Measurements from ENCODE around the gene PIH1D1. TPM values are rescaled to one million over a fixed set of nuclear protein-coding genes. Genes with fewer than 3 reads are reported as not detected.

PIH1D1 gene
- total RNA-seq, 1 experiment from 2014 or later: 153 TPM

- Mint-ChIP-seq H3K4me1 (peaks cover 67% of the 10 kb centered on the region), H3K4me3 (peak overlapping the region; percentile 84), H3K36me3 (peaks cover 3% of the 10 kb centered on the region; the same call in 1 of the 2 replicates), H3K27me3 (ENCODE audit: low read depth) (peaks cover 98% of the 10 kb centered on the region), H3K9me3 (0 out of 2 replicates have a peak, but pooled peaks cover 4% of the 10 kb centered on the region), H3K27ac (0 out of 2 replicates have a peak overlapping the region, but pooled peaks have one; percentile 67)
- peak; percentile 86 for DNase-seq (ENCODE audit: low spot score)
- peak; percentile 40 for ATAC-seq
- ChIA-PET POLR2A (interaction anchor here (0.6 kb wide), 1 partner anchor 212 kb away, joined by 3 read pairs; the partner anchor contains the start of gene RRAS), CTCF (interaction anchor here (1.0 to 4.5 kb wide), 5 partner anchors 8 to 126 kb away, joined by 3 to 34 read pairs (median 18); partner anchors contain the start of gene SLC17A7)
- TF ChIP-seq SOX15 (CRISPR knock-in tag; IDR thresholded peaks at IDR 0.05) (no peak), ZNF263 (CRISPR knock-in tag; IDR thresholded peaks at IDR 0.05; ENCODE audit: low read depth) (no peak), ZNF425 (CRISPR knock-in tag; conservative IDR thresholded peaks at IDR 0.05) (no peak), USF2 (CRISPR knock-in tag; IDR thresholded peaks at IDR 0.05) (peak; percentile 61), AFF4 (CRISPR knock-in tag; IDR thresholded peaks at IDR 0.05; ENCODE audit: borderline replicate concordance) (no peak), STAT6 (CRISPR knock-in tag; conservative IDR thresholded peaks at IDR 0.05; ENCODE audit: low read depth) (no peak), HMGXB4 (CRISPR knock-in tag; IDR thresholded peaks at IDR 0.05) (no peak), SMAD4 (CRISPR knock-in tag; IDR thresholded peaks at IDR 0.05) (no peak), ESRRA (CRISPR knock-in tag; IDR thresholded peaks at IDR 0.05; ENCODE audit: borderline replicate concordance) (no peak), IRF1 (CRISPR knock-in tag; IDR thresholded peaks at IDR 0.05) (no peak), TEAD1 (CRISPR knock-in tag; IDR thresholded peaks at IDR 0.05) (no peak), ATF3 (CRISPR knock-in tag; conservative IDR thresholded peaks at IDR 0.05) (no peak), ZBTB43 (CRISPR knock-in tag; IDR thresholded peaks at IDR 0.05) (no peak), ZNF423 (CRISPR knock-in tag; IDR thresholded peaks at IDR 0.05) (no peak), NR2C2 (CRISPR knock-in tag; IDR thresholded peaks at IDR 0.05) (no peak), GRHL2 (CRISPR knock-in tag; IDR thresholded peaks at IDR 0.05; ENCODE audit: insufficient replicate concordance, severe bottlenecking) (no peak), MAX (CRISPR knock-in tag; IDR thresholded peaks at IDR 0.05) (peak; percentile 75; the same call in 1 of the 2 replicates), FOXK1 (CRISPR knock-in tag; IDR thresholded peaks at IDR 0.05) (no peak), MYBL2 (CRISPR knock-in tag; IDR thresholded peaks at IDR 0.05) (no peak), ZNF512 (CRISPR knock-in tag; IDR thresholded peaks at IDR 0.05; ENCODE audit: borderline replicate concordance) (no peak)
Observed at GRCh38 chr19:49427855-49428546, 23.6 kb downstream of the PIH1D1 start.
